HuH-7 (cell line): ENCODE measurements around the gene CD48.
A peak's percentile ranks its signal among the peaks of the same experiment; 100 is the strongest.
"Not testable (repeated sequence)": the region's sequence is repeated elsewhere in the genome, so short reads cannot be mapped to it uniquely, and the experiment has no call there.

ENCODE experiments used
- DNase-seq: peaks from one replicate; pipeline ENCODE4 v3.0.0; 2011; ENCODE audit warnings: low spot score

Gene CD48

GRCh38 chr1:160741612-160742348 lies 30.2 kb upstream of the CD48 start:
- no peak for DNase-seq

- DNase-seq: no peak
Measured at GRCh38 chr1:160741092-160741501, 29.5 kb upstream of the CD48 start.

- no peak for DNase-seq
Measured at GRCh38 chr1:160740133-160740688, 28.6 kb upstream of the CD48 start.

- DNase-seq: no peak
Measured at GRCh38 chr1:160739098-160739511, 27.5 kb upstream of the CD48 start, which contains the start of gene SLAMF7. SLAMF7 (plus strand) TSS chr1:160739247; CDS start chr1:160739302, 55 bp downstream.

GRCh38 chr1:160738271-160738670 lies 26.6 kb upstream of the CD48 start:
- DNase-seq: no peak

GRCh38 chr1:160734301-160734700 lies 22.7 kb upstream of the CD48 start:
- no peak for DNase-seq

GRCh38 chr1:160733898-160734297 lies 22.3 kb upstream of the CD48 start:
- DNase-seq: no peak

GRCh38 chr1:160731990-160732389 lies 20.4 kb upstream of the CD48 start:
- DNase-seq: no peak

GRCh38 chr1:160731564-160731963 lies 19.9 kb upstream of the CD48 start:
- DNase-seq: not testable (repeated sequence)

GRCh38 chr1:160727316-160727640 lies 15.7 kb upstream of the CD48 start:
- DNase-seq: no peak

GRCh38 chr1:160726498-160727315 lies 15.1 kb upstream of the CD48 start:
- DNase-seq: peak; percentile 43

GRCh38 chr1:160726114-160726497 lies 14.5 kb upstream of the CD48 start:
- no peak for DNase-seq

- no peak for DNase-seq
Measured at GRCh38 chr1:160724465-160725242, 13.0 kb upstream of the CD48 start.

- DNase-seq: no peak
Measured at GRCh38 chr1:160723332-160723731, 11.7 kb upstream of the CD48 start.

- DNase-seq: no peak
Measured at GRCh38 chr1:160722726-160723125, 11.1 kb upstream of the CD48 start.

GRCh38 chr1:160721473-160721872 lies 9.9 kb upstream of the CD48 start:
- no peak for DNase-seq

- DNase-seq: no peak
Measured at GRCh38 chr1:160720356-160721085, 8.9 kb upstream of the CD48 start.

- DNase-seq: no peak
Measured at GRCh38 chr1:160718210-160718609, 6.6 kb upstream of the CD48 start.

GRCh38 chr1:160717306-160717705 lies 5.7 kb upstream of the CD48 start:
- no peak for DNase-seq

GRCh38 chr1:160716013-160716412 lies 4.4 kb upstream of the CD48 start:
- DNase-seq: no peak

- not testable (repeated sequence) for DNase-seq
Measured at GRCh38 chr1:160714034-160714648, 2.5 kb upstream of the CD48 start.
